Peyer's patch (tissue), 4 donors: ENCODE data around the gene RNASE11. TPM values are rescaled to one million over a fixed set of nuclear protein-coding genes. Genes with fewer than 3 reads are reported as not detected.
A peak's percentile ranks its signal among the peaks of the same experiment; 100 is the strongest.

ENCODE experiments used
- DNase-seq, 3 donors: peaks; one replicate each; pipeline ENCODE4 v3.0.0-alpha.2; 2017 to 2019
- H3K27ac ChIP-seq, 4 donors: fragments of 200-600 bp; sonication (generic); one replicate each; pipeline ENCODE4 v1.5.1; 2016 to 2019
- H3K27me3 ChIP-seq, 2 donors: fragments of 200-600 bp; sonication (generic); one replicate each; pipeline ENCODE4 v1.5.1; 2019
- H3K36me3 ChIP-seq, 3 donors: fragments of 200-600 bp; sonication (generic); one replicate each; pipeline ENCODE4 v1.5.1; 2016 to 2019
- H3K4me1 ChIP-seq, 4 donors: fragments of 200-600 bp; sonication (generic); one replicate each; pipeline ENCODE4 v1.5.1; 2016 to 2019
- H3K4me3 ChIP-seq, 4 donors: fragments of 200-600 bp; sonication (generic); 1 replicate in 3 of 4; 2 replicates in 1 of 4; pipeline ENCODE4 v1.5.1; 2016 to 2019; ENCODE audit warnings: mild to moderate bottlenecking in 1 of 4
- H3K9me3 ChIP-seq, 4 donors: fragments of 200-600 bp; sonication (generic); one replicate each; pipeline ENCODE4 v1.5.1; 2016 to 2019; ENCODE audit warnings: mild to moderate bottlenecking in 1 of 4
- CTCF ChIP-seq, 6 experiments: fragments of 450-650 bp in 4 of 6; fragments of 200-600 bp in 2 of 6; sonication (generic) in 1 of 6; IDR thresholded peaks; one replicate each; pipeline ENCODE4 v1.5.1; 2017 to 2019; ENCODE audit warnings: antibody characterized with exemption in 6 of 6, mild to moderate bottlenecking in 3 of 6, moderate library complexity in 1 of 6
- POLR2A ChIP-seq, 2 donors: fragments of 450-650 bp; IDR thresholded peaks; one replicate each; pipeline ENCODE4 v1.5.1; 2017; ENCODE audit warnings: antibody characterized with exemption in 2 of 2, mild to moderate bottlenecking in 2 of 2, moderate library complexity in 2 of 2
- total RNA-seq, 4 donors: library from RNA; depleted of rRNA; stranded (reverse); fragments of >200 nt; gene quantifications; one replicate each; pipeline ENCODE4 v1.1.0, GENCODE V29; 2016

The RNASE11 gene
- total RNA-seq, 4 donors from 2014 or later = not detected

- no peak for DNase-seq
- H3K4me3 ChIP-seq = no peak overlapping the region
- H3K36me3 ChIP-seq = no peaks in the 10 kb centered on the region
- H3K27me3 ChIP-seq = no peaks in the 10 kb centered on the region
- H3K4me1 ChIP-seq = peaks cover 0 to 10% (median 2%) of the 10 kb centered on the region in 4 donors
- no peak overlapping the region for H3K27ac ChIP-seq
- no peaks in the 10 kb centered on the region for H3K9me3 ChIP-seq
- no peak for TF ChIP-seq POLR2A (IDR thresholded peaks at IDR 0.05)
Measured at GRCh38 chr14:20615996-20616395, 28.2 kb upstream of the RNASE11 start.

DNA sequence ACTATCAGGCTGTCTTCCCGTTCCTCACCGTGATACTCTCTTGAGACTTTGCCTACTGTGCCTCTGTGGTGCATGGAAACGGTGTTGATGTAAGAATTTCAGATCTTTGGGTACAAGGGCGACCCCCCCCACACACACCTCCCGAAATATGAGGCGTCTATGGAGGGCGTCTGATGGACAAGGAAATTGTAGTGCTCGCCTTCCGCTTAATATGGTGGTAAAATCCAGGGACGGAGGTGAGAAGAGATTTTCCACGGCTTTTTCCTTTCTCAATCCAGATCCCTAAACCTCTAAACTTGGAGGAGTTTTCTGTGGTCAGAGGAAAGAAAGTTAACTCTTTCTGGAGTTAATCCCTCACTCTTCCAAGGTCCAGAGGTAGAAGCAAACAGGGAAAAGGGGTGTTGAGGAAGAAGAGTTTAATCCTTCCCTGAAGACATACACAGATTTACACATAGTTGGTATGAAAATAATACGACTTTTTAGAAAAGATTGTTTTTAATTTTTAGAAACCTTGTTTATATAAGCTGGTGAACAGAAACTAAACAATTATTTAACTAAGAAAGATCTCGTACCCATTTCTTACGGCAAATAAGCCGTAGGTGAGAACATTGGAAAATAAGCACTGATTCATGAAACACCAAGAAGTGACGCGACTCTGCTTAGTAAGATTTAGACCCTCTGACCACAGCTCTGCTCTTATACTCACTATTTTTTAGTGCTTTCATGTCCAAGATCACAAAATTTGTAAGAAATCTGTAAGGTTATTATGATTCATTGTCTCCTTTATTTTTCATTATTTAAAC, 26.4 kb upstream of the RNASE11 start:
- Histone ChIP-seq H3K27me3 (no peaks in the 10 kb centered on the region), H3K9me3 (no peaks in the 10 kb centered on the region), H3K4me1 (peaks cover 0 to 17% (median 2%) of the 10 kb centered on the region in 4 donors), H3K27ac (peak overlapping the region; percentile 8 to 81 (median 76)), H3K4me3 (peak overlapping the region; percentile 24 to 58 (median 48)), H3K36me3 (no peaks in the 10 kb centered on the region)
- no peak for DNase-seq
- TF ChIP-seq CTCF (IDR thresholded peaks at IDR 0.05) = no peak
- TF ChIP-seq POLR2A (IDR thresholded peaks at IDR 0.05) = no peak

GRCh38 chr14:20613094-20614037, 25.6 kb upstream of the RNASE11 start:
- no peaks in the 10 kb centered on the region for H3K9me3 ChIP-seq
- H3K27me3 ChIP-seq = no peaks in the 10 kb centered on the region
- peak overlapping the region; percentile 24 to 81 (median 76) for H3K27ac ChIP-seq
- no peaks in the 10 kb centered on the region for H3K36me3 ChIP-seq
- peak; percentile 77 to 91 (median 82) for DNase-seq
- peak overlapping the region; percentile 24 to 58 (median 48) for H3K4me3 ChIP-seq
- H3K4me1 ChIP-seq = peaks cover 0 to 17% (median 2%) of the 10 kb centered on the region in 4 donors
- TF ChIP-seq POLR2A (IDR thresholded peaks at IDR 0.05) (peak in 1 of 2 donors; percentile 36), CTCF (IDR thresholded peaks at IDR 0.05) (peak; percentile 51 to 97 (median 78))

- no peak overlapping the region for H3K4me3 ChIP-seq
- peaks cover 0 to 17% (median 2%) of the 10 kb centered on the region in 4 donors for H3K4me1 ChIP-seq
- H3K36me3 ChIP-seq = no peaks in the 10 kb centered on the region
- no peaks in the 10 kb centered on the region for H3K9me3 ChIP-seq
- H3K27ac ChIP-seq = peak overlapping the region in 3 of 4 donors; percentile 22 to 77 (median 74)
- TF ChIP-seq CTCF (IDR thresholded peaks at IDR 0.05) (no peak), POLR2A (IDR thresholded peaks at IDR 0.05) (no peak)
- no peak for DNase-seq
- no peaks in the 10 kb centered on the region for H3K27me3 ChIP-seq
Measured at GRCh38 chr14:20612403-20612802, 24.6 kb upstream of the RNASE11 start.

DNA sequence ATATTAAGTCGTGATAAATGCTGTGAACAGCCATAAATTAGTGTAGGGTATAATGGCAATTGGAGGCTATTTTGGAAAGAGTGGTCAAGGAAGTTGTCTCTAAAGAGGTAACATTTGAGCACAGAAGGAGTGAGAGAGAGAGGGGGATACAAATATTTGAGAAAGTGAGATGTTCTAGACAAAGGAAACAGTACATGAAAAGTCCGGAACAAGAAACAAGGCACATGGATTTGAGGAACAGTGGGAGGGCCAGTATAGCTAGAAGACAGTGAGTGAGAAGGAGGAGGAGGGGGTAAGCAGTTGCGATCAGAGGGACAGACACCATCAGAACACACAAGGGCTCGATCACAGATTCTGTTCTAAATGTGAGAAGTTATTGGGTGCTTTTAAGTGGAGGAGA, 23.5 kb upstream of the RNASE11 start:
- no peak for DNase-seq
- H3K36me3 ChIP-seq = no peaks in the 10 kb centered on the region
- H3K27me3 ChIP-seq = no peaks in the 10 kb centered on the region
- TF ChIP-seq CTCF (IDR thresholded peaks at IDR 0.05) = no peak
- no peak for TF ChIP-seq POLR2A (IDR thresholded peaks at IDR 0.05)
- no peak overlapping the region for H3K27ac ChIP-seq
- peaks cover 0 to 17% (median 2%) of the 10 kb centered on the region in 4 donors for H3K4me1 ChIP-seq
- no peak overlapping the region for H3K4me3 ChIP-seq
- H3K9me3 ChIP-seq = no peaks in the 10 kb centered on the region
